Fibroblast of skin of scalp (primary cell): ENCODE measurements around the gene MMP28.

Experiments used
- DNase-seq: peaks from one replicate; pipeline ENCODE4 v3.0.0-alpha.2; 2013

The MMP28 gene

DNA sequence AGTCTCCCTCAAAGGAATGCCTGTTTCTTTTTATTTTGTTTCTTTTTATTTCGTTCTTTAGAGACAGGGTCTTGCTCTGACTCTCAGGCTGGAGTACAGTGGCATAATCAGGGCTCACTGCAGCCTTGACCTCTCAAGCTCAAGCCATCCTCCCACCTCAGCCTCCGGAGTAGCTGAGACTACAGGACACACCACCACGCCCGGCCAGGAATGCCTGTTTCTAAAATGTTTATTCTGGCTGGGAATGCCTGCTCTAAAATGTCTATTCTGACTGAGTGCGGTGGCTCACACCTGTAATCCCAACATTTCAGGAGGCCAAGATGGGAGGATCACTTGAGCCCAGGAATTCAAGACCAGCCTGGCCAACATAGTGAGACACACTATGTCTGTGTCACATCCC, 2.5 kb upstream of the MMP28 start:
- no peak for DNase-seq

DNA sequence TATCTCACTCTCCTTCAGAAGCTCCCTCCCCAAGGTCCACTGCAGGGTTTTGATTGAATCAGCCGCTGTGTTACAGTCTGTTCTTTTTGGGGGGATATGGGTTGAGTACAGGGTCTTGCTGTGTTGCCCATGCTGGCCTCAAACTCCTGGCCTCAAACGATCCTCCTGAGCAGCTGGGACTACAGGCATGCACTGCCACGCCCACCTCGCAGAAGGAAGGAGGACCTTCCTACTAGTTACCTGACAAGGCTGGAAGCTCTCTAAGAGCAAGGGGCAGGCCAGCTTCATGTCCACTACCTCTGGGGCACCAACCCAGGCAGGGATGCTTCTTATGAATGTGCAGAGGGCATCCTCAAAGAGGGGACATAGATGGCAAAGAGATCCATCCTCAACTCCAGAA, 1.9 kb upstream of the MMP28 start:
- DNase-seq = no peak

DNA sequence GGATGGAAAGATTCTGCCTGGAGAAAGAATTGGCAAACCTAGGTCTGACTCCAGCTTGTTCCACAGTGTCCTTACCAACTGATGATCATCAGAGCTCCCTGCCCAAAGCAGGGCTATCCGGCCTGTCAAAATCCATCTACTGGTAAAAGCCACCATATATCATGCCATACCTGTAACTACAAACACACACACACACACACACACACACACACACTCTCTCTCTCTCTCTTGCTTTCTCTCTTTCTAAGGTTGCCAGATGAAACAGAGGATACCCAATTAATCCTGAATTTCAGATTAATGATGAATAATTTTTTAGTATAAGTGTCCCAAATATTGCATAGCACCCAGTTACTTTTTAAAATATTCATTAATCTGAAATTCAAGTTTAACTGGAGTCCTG, 1.5 kb upstream of the MMP28 start:
- DNase-seq = no peak

DNA sequence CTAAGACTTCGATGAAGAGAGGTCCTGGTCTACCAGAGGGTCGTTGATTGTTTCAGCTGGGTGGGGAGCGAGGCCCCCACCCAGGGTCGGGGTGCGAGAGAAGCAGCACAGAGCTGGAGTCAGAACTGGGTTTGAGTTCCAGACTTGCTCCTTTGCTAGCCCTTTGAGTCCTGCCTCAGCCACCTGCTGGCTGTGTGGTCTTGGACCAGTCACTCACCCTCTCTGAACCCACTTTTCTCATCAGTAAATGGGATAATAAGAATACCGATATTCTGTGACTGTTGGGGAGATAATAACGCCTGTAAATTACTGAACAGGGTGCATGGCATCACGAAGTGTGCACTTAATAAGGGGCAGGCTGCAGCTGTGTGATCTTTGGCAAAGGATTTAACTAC, 427 bp upstream of the MMP28 start:
- no peak for DNase-seq

DNA sequence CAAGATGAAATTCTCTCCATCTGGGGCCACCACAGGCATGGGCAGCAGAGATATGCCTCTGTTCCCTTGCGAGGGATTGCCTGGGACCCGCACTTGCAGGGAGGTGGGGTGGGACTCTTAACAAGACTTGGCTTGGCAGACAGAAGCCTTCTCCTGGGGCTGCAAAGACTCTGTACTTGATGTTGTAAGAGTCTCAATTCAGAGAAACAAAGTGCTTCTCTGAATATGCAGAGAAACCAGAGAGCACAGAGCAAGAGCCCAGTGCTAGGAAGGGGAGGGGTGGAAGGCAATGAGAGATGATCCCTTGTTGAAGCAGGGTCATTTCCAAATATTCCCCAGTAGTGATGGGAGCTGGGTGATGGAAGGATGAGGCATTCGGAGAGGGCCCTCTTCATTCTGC, 2.2 kb downstream of the MMP28 start:
- no peak for DNase-seq

DNA sequence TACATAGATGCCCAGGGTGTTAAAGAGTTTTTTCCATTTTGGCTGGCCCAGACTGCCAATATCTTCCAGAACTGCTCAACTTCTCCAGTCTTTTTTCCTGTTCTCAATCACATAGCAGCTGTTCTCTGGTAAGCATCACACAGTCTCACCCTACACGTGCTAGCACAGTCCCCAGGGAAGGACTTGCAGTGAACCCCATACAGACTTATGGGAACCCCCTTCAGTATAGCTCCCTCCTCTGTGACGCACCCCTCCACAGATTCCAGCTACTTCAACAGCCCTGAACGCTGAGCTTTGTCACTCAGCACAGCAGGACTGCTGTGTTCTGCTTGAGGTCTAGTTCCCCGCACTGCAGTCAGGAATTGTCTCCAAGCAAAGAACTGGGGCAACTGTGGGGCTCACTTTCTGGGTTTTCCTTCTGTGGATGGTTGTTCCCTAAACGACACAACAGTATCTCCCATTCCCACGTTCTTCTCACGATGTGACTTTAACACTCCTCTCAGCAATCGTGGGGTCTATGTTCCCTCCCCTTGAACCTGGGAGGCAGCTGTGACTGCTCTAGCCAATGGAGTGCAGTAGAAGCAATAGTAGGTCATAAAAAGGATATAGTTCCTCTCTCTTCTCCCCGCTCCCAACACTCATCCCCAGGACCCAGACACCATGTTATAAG, 3.6 kb downstream of the MMP28 start:
- DNase-seq = no peak

DNA sequence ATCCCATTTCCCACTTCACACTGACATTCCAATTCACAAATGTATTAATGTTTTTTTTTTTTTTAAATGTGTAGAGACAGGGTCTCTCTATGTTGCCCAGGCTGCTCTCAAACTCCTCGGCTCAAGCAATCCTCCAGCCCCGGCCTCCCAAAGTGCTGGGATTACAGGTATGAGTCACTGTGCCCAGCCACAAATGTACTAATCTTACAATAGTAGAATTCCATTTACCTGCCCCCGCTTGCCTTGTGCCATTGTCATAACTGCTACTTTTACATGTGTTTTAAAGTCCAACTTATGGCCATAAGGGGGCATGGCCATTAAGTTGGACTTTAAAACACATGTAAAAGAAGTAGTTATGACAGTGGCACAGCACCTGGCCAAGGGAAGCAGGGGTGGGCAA, 4.6 kb downstream of the MMP28 start:
- no peak for DNase-seq

DNA sequence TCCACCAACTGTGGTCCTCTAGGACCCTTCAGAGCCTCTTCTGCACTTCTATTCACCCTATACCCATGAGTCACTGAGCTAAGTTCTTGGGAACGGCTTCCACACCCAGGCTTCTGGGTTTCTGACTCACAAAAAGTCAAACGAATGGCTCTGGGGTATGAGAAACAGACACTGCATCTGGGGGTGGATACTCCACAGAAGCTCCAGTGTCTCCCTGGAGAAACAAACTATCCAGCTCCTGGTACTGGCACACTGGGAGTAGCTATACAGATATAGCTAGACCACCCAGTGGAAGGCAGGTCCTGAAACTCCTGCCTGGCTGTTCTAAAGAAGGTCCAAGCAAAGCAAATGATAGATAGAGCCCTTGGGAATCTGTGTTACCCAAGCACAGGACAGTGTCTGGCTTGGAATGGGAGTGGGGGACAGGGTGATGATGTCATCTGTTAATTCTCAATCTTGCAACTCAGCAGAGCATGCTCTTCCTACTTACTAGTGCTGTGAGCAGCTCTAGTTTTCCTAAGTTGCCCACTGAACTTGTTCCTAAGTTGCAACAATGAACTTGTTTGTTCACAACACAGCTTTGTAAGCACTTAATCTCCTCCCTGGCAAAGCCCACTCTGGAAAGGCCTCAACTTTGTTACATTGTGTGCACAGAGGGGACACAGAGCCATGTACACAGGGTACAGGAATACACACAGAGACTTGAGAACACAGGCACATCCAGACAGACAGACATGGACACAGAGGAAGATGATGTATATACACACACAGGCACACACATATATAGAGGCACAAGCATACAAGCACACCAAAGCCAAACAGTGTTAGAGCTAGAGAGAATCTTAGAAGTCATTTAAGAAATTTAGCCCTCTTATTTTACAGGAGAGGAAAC, 6.7 kb downstream of the MMP28 start:
- DNase-seq = peak; percentile 90

DNA sequence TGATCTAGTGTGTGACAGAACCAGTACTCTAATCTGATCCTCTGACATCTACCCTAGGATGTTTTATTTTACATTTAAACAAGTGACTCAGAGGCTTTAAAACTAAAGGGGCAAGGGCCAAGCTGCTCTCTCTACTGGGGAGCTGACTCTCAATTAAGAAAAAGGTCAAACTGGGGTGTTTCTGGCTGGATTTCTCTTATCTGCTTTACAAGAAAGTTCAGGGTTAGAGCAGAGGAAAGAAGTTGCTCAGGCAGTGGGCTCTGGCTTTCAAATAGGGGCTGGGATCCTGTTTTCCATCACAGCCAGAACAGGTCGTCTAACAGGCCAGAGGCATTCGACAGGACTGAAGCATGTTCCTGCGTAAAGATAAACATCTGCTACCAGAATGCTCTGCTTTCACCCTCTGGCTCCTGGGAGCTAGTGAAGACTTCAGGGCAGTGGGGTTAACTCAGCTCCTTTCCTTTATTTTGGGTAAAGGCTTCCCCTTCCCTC, 8.5 kb downstream of the MMP28 start:
- no peak for DNase-seq

DNA sequence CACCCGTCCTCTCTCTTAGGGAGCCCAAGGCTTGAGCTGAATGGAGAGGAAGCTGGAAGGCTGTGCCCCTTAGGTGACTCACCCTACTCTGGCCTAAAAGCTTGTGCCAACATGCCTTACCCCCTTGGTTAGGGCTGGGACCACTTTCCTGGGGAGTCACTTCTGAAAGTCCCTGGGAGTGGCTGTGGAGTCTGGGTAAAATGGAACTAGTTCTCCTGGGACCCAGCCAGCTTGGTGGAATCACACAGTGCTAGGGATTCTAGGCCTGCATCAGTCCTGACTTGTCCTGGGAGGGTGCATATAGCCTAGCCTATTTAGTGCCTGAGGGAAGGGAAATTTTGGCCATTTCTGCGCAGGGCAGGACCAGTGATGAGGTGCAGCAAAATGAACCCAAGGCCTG, 10.5 kb downstream of the MMP28 start:
- no peak for DNase-seq

DNA sequence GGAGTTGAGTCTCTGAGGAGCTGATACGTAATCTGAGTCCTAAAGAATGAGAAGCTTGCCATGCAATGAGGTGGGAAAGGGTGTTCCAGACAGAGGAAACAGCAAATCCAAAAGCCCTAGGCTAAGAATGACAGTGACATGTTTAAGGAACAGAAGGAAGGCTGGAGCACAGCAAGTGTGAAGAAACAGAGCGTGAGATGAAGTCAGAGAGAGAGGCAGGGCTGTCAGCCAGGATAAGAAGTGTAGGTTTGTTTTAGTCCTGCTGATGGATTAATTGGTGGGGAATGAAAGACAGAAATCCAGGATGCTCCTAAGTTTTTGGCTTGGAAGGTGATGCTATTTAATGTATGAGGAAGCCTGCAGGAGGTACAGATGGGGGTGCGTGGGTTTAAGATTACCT, 14.5 kb downstream of the MMP28 start:
- no peak for DNase-seq

DNA sequence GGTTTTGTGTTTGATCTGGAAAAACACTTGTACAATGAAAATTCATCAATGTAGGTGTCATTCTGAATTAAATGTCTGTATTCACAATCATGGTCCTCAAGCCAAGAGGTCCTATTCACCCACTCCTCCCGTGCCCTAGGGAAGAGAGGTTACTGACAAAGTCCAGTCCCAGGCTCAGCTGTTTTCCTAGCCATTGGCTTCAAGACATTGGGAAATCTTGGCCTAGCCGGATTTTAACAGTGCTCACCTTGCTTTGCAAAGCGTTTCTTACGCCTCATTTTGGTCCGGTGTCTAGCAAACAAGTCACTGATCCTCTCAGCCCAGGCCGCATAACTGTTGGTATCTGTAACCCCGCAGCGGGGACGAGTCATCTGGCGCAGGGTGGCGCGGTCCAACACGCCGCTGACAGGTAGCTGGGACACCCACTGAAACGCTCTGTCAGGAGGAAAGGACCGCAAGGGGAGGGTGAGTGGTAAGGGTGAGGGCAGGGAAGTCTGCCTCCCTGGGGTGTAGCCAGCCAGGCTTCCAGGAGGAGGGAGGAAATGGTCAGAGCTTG, 16.7 kb downstream of the MMP28 start:
- DNase-seq = no peak

DNA sequence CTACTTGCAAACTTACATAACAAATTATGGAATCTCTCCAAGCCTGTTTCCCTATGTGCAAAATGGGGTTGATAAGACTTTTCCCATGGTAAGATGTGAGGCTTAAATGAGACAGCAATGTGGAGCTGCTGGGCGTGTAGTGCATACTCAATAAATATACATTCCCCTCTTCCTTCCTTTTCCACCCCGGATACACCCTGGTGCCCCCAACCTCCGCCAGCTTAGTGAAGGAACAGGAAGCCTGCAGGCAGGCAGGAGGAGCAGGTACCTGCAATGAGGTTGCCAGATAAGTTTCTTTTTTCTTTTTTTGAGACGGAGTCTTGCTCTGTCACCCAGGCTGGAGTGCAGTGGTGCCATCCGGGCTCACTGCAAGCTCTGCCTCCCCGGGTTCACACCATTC, 19.9 kb downstream of the MMP28 start:
- no peak for DNase-seq

DNA sequence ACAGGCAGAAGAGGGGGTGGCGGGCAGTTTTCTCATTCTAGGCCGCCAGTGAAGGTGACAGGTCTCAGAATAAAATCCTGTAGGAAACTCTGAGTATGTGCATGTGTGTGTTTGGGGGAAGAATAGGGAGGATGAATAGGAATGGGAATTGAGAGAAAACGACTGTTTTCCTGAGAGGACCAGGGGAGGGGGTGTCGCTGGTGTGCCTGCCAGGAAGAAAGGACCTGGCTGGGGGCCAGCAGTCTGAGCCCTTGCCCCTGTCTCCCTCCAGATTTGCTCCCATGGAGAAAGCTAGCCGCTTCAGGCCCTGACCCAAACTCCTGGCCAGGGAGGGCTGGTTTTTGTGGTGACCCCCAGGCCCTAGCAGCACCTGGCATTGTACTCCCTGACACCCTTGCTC, 20.4 kb downstream of the MMP28 start:
- DNase-seq = no peak

DNA sequence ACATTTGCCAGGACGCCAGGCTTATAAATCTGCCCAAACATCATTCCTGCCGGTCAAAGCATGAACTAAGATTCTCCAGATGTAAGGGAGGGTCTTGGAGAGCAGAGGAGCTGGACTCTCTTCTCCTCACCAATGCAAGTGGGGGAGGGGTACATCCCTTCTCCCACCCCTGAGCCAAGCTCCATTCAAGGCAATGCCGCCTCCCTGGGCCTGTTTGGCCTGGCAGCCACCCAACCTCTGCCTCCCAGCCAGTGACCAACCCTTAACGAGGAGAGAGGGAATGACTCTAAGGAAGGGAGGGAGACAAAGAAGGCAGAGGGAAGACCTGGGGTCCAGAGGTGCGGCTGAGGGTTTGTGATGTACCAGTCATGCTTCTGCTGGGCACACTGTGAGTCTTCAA, 20.9 kb downstream of the MMP28 start:
- peak; percentile 68 for DNase-seq

DNA sequence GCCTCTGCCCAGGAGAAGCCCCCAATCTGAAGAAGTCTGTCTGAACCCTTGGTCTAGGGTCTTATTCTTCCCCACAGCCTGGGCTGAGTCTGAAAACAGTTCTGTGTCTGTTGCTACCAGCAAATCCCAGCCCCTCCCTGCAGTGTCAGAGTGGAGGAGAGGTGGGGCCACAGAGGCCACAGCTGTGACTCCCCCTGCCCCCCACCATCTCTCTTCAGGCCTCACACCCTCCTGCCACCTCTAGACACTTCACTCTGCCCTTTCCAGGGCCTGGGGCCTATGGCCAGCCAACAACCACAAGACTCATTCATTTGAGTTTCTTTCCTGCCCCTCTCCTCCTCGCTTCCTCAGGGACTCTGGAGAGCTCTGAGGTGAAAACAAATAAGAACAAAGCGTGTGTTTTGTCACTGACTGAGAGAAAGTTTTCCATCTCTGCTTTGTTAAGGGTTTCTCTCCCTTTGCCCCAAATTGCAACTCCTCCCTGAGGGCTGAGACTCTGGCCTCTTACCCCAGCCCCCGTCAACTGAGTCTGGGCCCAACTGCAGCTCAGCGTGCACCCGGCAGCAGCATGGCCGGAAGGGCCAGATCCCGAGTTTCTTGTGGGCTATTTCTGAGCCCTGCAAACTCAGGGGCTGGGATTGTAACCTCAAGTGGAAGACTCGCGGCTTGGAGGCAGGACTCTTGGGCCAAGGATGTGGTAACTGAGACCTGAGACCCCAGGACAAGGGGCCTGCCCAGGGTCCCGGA, 21.6 kb downstream of the MMP28 start:
- DNase-seq = no peak

DNA sequence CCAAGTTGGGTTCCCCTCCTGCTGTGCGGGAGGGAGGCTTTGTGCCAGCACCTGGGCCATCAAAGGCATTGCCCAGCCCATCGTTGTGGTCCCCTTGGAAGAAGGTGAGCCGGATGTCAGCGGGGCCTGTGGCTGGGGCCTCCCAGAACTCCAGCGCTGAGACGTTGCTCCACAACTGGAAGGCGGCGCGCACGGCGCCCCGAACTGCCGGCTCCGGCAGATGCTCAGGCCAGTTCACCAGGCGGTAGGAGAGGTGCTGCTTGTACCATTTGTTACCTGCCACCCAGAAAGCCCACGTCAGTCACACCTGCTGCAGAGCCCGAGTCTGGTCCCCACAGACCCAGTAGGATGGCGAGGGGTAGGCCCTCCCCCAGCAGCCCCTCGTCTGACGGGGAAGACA, 22.3 kb downstream of the MMP28 start:
- DNase-seq = no peak

DNA sequence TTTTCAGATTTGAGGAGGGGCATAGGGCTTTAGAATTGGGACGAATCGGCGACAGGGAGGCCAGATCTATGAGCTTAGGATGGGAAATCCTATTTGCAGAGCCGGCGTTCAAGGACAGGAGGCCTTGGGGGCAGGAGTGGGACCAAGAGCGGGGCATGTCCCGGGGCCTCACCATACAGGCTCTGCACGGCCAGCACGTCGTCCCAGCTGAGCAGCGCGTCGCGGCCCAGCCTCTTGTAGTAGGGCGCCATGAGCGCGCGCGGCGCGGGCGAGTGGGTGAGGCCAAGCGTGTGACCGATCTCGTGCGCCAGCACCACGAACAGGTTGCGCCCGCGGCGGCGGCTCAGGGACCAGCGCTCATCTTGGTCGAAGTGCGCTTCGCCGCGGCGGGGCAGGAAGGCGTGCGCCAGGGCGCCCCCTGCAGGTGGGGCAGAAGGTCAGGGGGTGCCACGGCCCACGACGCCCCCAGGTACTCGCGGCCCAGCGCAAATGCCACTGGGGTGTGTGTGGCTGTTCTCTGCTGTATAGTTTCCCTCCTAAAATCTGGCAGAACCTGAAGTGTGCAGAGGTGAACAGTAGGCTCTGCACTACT, 25.4 kb downstream of the MMP28 start:
- no peak for DNase-seq

DNA sequence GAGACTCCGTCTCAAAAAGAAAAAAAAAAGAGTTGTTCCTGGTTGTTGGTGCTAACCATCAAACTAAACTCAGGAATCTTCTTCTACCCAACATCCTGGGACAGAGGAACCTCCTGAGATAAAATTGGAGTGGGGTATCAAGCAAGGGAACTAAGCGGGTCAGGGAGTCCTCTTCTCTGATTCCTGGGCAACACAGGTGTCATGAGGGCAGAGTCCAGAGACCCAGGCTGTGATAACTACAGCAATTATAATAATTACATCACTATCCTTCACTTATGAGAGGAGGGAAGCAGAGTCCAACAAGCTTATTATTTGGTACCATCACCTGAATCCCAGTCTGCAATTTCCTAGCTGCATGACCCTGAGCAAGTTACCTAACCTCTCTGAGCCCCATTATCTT, 26.6 kb downstream of the MMP28 start:
- DNase-seq = no peak

DNA sequence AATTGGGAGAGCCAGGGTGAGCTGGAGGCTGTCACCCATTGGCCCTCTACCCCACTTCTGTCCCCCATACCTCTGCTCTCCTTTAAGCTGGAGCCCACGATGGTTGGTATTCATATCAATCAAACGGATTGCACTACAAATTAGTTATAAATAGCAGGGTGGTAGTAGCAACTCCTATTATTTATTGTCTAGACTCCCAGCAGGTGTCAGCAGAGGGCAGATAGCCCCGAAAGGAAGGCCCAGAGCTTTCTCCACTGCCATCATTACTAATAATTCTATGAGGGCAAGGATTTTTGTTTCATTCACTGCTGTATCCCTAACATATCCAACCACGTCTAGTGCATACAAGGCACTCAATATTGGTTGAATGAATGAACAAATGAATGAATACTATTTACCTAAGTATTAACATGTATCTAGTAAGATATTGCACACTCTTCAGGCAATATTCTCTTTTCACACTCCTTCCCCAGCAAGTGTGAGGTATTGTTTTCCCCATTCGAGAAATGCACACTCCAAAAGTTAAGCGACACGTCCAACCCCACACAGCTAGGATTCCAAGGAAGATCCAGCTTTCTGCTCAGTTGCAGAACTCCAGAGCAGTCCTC, 28.4 kb downstream of the MMP28 start:
- peak; percentile 53 for DNase-seq

DNA sequence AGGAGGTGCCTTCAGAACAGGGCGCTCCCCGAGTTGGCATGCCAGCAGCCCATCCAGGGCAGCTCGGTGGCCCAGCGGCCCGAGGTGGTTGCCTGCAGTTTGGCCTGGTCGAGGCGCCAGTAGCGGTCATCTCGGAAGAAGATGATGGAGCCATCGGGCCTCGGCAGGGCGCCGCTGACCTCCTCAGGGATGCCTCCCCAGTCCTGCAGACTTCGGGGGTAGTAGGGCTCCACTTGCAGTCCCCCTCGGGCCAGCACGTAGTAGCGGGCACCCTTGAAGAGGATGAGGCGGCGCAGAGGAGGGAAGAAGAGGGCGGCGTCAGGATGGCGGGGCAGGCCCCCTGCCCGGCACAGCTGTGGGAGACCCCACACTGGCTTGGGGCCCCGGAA, 29.0 kb downstream of the MMP28 start:
- DNase-seq = no peak

DNA sequence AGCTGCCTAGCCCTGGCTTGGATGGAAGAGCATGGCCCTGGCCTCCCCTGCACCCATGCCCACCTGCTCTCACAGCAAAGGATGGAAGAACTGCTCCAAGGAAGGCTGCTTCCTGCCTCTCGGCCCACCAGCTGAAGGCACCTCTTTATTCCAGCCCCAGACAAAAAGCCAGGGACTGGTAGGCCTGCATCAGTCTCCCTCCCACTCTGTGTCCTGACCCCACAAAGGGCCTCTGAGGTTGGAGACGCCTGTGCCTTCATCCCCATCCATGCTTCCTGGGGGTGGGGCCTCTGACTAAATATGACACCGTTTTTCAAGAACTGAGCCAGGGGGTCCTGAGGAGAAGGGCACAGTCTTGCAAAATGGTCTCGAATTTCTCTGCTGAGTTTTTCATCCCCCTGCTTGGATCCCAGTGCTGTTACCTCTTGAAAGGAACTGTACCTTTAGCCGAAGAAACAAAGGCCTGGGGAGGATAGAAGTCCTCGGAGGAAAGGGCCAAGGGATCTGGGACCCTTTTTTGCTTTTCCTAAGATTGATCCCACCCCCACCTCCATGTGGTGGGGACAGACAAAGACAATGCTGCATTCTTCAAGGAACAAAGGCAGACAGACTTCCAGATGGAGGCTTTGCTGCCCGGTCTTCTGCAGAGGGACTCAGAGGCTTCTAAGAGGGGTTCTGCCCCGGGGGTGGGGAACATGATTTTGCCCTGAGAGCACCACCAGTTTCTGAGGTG, 29.5 kb downstream of the MMP28 start:
- DNase-seq = no peak
